Stimulated activated CD4-positive, alpha-beta T cell treated with anti-CD3 and anti-CD28 coated beads, Interleukin-1b, Interleukin-23, amount 100 ng/mL, for 4 hours (primary cell): ENCODE measurements around the gene CDC42BPG.
"Not testable (repeated sequence)": the region's sequence is repeated elsewhere in the genome, so short reads cannot be mapped to it uniquely, and the experiment has no call there.

Experiments used
- DNase-seq, 2 donors: peaks; one replicate each; pipeline ENCODE4 v3.0.0-alpha.2; 2020; ENCODE audit warnings: low read depth in 2 of 2

CDC42BPG gene

DNA sequence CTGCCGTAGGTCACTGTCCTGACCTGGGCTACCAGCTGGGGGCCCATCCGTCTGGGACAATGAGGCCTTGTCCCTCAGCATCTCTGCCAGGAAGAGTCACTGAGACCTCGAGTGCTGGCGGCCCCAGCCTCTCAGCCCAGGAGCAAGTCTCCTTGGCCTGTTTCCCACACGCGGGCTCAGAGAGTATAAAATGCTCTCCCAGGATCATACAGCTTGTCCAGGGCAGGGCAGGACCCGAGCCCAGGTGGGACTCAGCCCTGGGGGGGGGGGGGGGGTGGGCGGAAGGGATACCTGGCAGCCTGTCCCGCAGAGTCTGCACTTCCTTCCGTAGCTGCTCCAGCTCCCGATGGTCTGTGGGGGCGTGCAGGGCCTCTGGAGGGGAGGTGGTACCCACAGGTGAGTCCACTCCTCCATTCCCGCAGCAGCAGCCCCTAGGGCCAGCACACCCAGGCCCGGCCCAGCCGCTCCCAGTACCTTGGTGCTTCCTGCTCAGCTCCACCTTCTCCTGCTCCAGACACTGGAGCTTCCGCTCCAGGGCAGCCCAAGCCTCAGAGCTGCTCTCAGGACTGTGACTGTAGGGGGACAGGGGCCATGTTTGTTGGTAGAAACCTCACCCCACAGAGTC, 7.9 kb downstream of the CDC42BPG start:
- no peak for DNase-seq

DNA sequence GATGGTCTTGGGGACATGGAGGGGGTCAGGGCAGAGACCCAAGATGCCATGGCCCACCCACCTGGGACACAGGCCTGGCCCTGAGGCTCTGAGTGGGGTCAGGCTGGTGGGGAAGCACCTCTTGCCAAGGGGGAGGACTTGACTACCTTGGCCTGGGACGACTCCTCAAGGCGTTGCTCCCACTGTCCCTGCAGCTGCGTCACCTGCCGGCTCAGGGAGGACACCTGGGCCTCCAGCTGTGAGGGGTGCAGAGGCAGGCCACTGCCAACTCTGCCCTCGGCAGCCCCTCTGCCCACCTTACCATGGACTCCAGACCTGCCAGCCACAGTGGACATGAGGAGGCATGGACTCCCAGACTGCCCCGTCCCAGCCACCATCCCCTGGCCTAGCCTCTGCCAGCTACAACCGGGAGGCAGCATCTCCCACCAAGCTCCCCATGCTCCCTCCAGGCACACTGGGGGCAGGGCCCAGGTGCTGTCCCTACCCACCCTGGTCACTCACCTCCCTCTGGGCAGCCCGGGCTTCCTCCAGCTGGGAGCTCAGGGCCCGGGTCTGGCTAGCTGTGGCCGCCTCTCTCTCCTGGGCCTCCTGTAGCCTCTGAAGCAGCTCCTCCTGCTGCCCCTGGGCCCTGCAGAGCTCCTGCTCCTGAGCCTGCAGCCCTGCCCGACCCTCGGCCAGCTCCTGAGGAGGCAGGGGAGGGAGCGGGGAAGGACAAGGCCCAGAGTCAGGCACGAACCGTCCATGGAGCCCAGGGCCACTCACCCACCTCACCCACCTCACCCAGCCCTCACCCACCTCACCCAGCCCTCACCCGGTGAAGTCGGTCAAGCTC, 8.6 kb downstream of the CDC42BPG start:
- no peak for DNase-seq

GRCh38 chr11:64834723-64835615, 9.5 kb downstream of the CDC42BPG start:
- DNase-seq, result no peak

DNA sequence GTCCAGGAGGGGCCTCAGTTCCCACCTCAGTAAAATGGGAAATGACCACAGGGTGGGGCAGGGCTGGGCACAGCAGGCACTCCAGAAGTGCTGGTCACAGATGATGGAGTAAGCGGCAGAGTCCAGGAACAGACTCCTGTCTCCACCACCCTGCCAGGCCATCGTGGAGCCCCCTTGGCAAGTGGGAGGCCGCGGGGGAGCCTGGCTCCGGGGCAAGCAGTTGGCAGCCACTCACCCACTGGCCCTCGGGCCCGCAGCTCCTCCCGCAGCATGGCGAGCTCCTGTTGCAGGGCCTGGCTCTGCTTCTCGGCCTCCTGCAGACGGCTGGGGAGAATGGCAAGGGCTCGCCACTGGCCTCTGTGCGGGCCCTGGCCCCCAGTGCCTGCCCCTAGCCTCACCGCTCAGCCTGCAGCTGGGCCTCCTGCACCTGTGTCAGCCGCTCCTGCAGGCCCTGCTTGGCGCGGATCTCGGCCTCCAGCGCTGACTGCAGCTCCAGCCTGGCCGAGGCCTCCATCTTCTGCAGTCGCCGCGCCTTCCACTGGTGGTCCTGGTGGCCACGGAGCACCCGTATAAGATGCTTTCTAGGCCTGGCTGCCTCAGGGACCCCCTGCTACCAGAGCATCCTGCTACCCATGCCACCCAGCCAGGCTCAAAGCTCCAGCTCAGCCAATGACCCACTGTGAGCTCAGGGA, 10.3 kb downstream of the CDC42BPG start:
- DNase-seq, result no peak

DNA sequence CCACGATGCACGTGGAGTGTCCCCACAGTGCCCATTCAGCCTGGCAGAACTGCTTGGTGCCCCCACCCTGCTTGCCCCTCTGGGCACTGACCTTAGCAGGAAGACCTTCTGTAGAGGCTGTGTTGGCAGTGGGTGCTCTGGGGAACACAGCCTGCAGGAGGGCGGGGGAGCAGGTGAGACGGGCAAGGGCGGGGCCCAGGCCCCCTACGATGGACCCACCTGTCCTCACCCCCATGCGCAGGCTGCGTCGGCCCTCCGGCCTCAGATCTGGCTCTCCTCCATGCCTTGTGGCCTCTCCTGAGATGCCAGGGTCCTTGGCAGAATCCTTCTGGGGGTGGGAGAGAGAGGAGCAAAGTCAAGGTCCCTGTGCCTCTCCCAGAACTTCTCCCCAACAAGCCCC, 10.9 kb downstream of the CDC42BPG start:
- no peak for DNase-seq

GRCh38 chr11:64833198-64833502, 11.3 kb downstream of the CDC42BPG start:
- DNase-seq, result no peak

GRCh38 chr11:64832467-64833197, 11.8 kb downstream of the CDC42BPG start:
- no peak for DNase-seq

- DNase-seq, result no peak
Observed at GRCh38 chr11:64831411-64831891, 13.0 kb downstream of the CDC42BPG start.

GRCh38 chr11:64829536-64830251, 14.8 kb downstream of the CDC42BPG start:
- no peak for DNase-seq

GRCh38 chr11:64827451-64827839, 17.0 kb downstream of the CDC42BPG start:
- DNase-seq, result no peak

DNA sequence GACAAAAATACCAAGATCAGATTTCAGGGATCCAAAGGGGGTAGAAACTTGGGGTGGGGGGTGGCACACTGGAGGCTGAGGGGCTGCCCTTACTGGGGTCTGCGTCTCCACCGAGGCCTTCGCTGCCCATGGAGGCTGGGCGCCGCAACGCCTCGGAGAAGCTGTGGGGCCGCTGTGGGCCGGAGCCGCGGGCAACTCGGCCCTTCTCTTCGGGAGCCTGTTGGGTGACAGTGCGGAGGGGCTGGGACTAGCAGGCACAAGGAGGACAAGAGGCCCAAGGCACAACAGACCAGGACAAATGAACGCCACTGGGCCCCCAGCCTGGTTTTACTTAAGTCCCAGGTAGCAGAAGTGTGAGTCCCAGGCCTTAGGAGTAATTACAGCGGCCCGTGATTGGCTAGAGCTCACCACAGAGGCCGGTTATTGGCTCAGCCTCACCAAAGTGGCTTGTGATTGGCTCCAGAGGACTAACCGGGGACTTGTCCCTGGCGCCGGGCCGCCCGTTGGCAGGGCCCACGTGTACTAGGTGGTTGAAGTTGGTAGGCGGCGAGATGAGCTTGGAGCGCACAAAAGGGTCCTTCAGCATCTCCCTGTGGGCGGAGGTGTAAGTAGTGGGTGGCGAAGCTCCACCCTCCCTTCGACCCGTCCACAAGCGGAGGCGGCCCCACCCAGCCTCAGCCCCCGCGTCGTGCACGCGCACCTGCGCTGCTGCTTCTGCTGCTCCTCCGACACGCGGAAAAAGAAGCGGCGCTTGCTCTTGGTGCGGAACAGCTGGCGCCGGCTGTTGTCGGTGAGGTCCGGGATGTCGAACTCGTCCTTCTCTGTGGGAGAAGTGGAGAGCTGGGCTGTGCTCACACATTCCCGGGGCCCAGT, 17.6 kb downstream of the CDC42BPG start:
- no peak for DNase-seq

GRCh38 chr11:64826062-64826461, 18.4 kb downstream of the CDC42BPG start:
- DNase-seq, result no peak

GRCh38 chr11:64823568-64824119, 20.8 kb downstream of the CDC42BPG start:
- no peak for DNase-seq

GRCh38 chr11:64817476-64817875, 27.0 kb downstream of the CDC42BPG start:
- no peak for DNase-seq

- not testable (repeated sequence) for DNase-seq
Observed at GRCh38 chr11:64815433-64815832, 29.0 kb downstream of the CDC42BPG start.

DNA sequence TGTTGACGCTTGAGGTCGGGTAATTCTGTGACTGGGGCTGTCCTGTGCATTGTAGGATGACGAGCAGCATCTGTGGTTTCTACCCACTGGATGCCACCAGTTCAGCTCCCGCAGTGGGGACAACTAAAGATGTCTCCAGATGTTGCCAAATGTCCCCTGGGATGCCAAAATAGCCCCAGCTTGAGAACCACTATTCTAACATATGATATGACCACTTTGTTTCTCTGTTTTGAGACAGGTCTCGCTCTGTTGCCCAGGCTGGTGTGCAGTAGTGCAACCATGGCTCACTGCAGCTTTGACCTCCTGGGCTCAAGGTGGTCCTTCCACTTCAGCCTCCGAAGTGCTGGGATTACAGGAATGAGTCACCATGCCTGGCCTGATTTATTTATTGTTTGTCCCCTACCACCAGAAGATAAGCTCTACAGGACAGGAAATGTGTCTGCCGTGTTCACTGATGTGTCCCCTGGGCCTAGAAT, 29.7 kb downstream of the CDC42BPG start:
- no peak for DNase-seq

GRCh38 chr11:64813826-64814225, 30.6 kb downstream of the CDC42BPG start:
- DNase-seq, result no peak

- no peak for DNase-seq
Observed at GRCh38 chr11:64810891-64811272, 33.6 kb downstream of the CDC42BPG start.
